ENCODE results near the gene NUDT4. TPM values are rescaled to one million over a fixed set of nuclear protein-coding genes. Genes with fewer than 3 reads are reported as not detected.
A peak's percentile ranks its signal among the peaks of the same experiment; 100 is the strongest.

The NUDT4 gene
- polyA plus RNA-seq, 2 of the 4 experiments (the other 2 are of a cell fraction): 19.6 to 41.0 TPM

DNA sequence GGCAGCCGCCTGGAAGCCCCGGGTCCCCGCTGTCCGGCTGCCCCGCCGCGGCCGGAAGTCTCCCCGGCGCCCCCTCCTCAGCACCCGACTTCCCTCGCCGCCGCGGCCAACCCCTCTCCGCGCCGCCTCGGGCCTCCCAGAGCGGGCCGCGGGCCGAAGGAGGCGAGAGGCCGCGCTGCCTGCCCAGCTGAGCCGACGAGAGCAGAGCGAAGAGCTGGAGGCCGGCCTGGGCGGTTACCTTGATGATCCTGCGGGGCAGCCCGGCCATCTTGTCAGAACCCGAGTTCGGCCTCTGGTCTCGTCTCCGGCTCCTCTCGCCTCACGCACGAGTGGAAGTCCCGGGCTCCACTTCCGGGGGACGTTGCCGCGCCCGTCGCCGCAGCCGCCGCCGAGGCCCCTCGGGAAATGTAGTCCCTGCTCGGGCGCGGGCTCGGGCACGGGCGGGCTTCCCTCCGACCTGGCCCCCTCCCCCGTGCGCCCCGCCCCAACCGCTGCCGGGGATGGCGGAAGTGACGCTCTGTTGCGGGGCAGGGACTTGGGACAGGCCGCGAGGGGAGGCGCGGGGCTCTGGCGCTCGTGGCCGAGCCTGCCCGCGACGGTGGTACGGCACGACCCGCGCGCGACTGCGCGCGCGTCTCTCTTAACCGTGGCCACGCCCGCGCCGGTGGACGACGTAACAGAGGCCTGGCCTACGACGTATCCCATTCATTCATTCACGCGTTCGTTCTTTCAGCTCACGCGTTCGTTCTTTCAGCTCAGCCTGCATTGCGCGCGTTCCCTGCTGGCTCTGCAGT, 64.1 kb downstream of the NUDT4 start, which contains the start of gene UBE2N (continued):
- TF ChIP-seq, protein P1, sequence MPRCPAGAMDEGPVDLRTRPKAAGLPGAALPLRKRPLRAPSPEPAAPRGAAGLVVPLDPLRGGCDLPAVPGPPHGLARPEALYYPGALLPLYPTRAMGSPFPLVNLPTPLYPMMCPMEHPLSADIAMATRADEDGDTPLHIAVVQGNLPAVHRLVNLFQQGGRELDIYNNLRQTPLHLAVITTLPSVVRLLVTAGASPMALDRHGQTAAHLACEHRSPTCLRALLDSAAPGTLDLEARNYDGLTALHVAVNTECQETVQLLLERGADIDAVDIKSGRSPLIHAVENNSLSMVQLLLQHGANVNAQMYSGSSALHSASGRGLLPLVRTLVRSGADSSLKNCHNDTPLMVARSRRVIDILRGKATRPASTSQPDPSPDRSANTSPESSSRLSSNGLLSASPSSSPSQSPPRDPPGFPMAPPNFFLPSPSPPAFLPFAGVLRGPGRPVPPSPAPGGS (IDR thresholded peaks at IDR 0.05): peak; percentile 78; the same call in 2 of the 3 replicates
- TF ChIP-seq, protein P2, sequence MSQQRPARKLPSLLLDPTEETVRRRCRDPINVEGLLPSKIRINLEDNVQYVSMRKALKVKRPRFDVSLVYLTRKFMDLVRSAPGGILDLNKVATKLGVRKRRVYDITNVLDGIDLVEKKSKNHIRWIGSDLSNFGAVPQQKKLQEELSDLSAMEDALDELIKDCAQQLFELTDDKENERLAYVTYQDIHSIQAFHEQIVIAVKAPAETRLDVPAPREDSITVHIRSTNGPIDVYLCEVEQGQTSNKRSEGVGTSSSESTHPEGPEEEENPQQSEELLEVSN (IDR thresholded peaks at IDR 0.05; ENCODE audit: borderline replicate concordance, low read depth): peak; percentile 83
- TF ChIP-seq KDM1A (IDR thresholded peaks at IDR 0.05; ENCODE audit: low read depth): no peak
- TF ChIP-seq HOXB5 (CRISPR knock-in tag; IDR thresholded peaks at IDR 0.05): no peak
- no peak for TF ChIP-seq RCOR1 (IDR thresholded peaks at IDR 0.05; ENCODE audit: low read depth, low read length)
- TF ChIP-seq RNF2 (IDR thresholded peaks at IDR 0.05; ENCODE audit: borderline replicate concordance, low read depth): no peak
- peak; percentile 79 for TF ChIP-seq POLR2A (IDR thresholded peaks at IDR 0.05; ENCODE audit: low read length)
- peak; percentile 66 for TF ChIP-seq CHD2 (IDR thresholded peaks at IDR 0.05; ENCODE audit: low read length, partially characterized antibody)
- no peak for TF ChIP-seq FOSL2 (IDR thresholded peaks at IDR 0.05)
- TF ChIP-seq FOSL2 (CRISPR knock-in tag; IDR thresholded peaks at IDR 0.05): no peak
- TF ChIP-seq, protein P3, sequence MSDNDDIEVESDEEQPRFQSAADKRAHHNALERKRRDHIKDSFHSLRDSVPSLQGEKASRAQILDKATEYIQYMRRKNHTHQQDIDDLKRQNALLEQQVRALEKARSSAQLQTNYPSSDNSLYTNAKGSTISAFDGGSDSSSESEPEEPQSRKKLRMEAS (IDR thresholded peaks at IDR 0.05): peak; percentile 92
- 0 out of 2 replicates have a peak, but pooled peaks have one; percentile 6 for TF ChIP-seq TFCP2L1 (CRISPR knock-in tag; IDR thresholded peaks at IDR 0.05)
- no peak for TF ChIP-seq FOXS1 (CRISPR knock-in tag; IDR thresholded peaks at IDR 0.05)
- no peak for TF ChIP-seq FOSB (CRISPR knock-in tag; IDR thresholded peaks at IDR 0.05)
- TF ChIP-seq PHF8 (IDR thresholded peaks at IDR 0.05; ENCODE audit: borderline replicate concordance, low read depth): peak; percentile 92
- TF ChIP-seq ZNF302 (CRISPR knock-in tag; IDR thresholded peaks at IDR 0.05): no peak
- TF ChIP-seq, protein P4, sequence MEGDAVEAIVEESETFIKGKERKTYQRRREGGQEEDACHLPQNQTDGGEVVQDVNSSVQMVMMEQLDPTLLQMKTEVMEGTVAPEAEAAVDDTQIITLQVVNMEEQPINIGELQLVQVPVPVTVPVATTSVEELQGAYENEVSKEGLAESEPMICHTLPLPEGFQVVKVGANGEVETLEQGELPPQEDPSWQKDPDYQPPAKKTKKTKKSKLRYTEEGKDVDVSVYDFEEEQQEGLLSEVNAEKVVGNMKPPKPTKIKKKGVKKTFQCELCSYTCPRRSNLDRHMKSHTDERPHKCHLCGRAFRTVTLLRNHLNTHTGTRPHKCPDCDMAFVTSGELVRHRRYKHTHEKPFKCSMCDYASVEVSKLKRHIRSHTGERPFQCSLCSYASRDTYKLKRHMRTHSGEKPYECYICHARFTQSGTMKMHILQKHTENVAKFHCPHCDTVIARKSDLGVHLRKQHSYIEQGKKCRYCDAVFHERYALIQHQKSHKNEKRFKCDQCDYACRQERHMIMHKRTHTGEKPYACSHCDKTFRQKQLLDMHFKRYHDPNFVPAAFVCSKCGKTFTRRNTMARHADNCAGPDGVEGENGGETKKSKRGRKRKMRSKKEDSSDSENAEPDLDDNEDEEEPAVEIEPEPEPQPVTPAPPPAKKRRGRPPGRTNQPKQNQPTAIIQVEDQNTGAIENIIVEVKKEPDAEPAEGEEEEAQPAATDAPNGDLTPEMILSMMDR (IDR thresholded peaks at IDR 0.05): no peak
- TF ChIP-seq HOXB13 (CRISPR knock-in tag; IDR thresholded peaks at IDR 0.05; ENCODE audit: low read depth): no peak
- no peak for TF ChIP-seq CEBPB (IDR thresholded peaks at IDR 0.05)
- TF ChIP-seq, protein P5, sequence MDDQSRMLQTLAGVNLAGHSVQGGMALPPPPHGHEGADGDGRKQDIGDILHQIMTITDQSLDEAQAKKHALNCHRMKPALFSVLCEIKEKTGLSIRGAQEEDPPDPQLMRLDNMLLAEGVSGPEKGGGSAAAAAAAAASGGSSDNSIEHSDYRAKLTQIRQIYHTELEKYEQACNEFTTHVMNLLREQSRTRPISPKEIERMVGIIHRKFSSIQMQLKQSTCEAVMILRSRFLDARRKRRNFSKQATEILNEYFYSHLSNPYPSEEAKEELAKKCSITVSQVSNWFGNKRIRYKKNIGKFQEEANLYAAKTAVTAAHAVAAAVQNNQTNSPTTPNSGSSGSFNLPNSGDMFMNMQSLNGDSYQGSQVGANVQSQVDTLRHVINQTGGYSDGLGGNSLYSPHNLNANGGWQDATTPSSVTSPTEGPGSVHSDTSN (IDR thresholded peaks at IDR 0.05): no peak
- no peak for TF ChIP-seq MAFK (IDR thresholded peaks at IDR 0.05; ENCODE audit: partially characterized antibody)
- no peak for TF ChIP-seq HOXA7 (CRISPR knock-in tag; IDR thresholded peaks at IDR 0.05)
- no peak for TF ChIP-seq ZFP36 (IDR thresholded peaks at IDR 0.05; ENCODE audit: borderline replicate concordance, partially characterized antibody)
- TF ChIP-seq HDAC2 (IDR thresholded peaks at IDR 0.05): no peak
- no peak for TF ChIP-seq JUNB (IDR thresholded peaks at IDR 0.05)
- TF ChIP-seq, protein P6, sequence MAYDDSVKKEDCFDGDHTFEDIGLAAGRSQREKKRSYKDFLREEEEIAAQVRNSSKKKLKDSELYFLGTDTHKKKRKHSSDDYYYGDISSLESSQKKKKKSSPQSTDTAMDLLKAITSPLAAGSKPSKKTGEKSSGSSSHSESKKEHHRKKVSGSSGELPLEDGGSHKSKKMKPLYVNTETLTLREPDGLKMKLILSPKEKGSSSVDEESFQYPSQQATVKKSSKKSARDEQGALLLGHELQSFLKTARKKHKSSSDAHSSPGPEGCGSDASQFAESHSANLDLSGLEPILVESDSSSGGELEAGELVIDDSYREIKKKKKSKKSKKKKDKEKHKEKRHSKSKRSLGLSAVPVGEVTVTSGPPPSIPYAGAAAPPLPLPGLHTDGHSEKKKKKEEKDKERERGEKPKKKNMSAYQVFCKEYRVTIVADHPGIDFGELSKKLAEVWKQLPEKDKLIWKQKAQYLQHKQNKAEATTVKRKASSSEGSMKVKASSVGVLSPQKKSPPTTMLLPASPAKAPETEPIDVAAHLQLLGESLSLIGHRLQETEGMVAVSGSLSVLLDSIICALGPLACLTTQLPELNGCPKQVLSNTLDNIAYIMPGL (CRISPR knock-in tag; IDR thresholded peaks at IDR 0.05; ENCODE audit: borderline replicate concordance): no peak
- no peak for TF ChIP-seq ESRRA (IDR thresholded peaks at IDR 0.05; ENCODE audit: borderline replicate concordance, low read length)
- TF ChIP-seq EHF (CRISPR knock-in tag; IDR thresholded peaks at IDR 0.05): no peak
- peak; percentile 50 to 82 for TF ChIP-seq JUN (IDR thresholded peaks at IDR 0.05)
- no peak for TF ChIP-seq RARB (CRISPR knock-in tag; IDR thresholded peaks at IDR 0.05)
- TF ChIP-seq ZSCAN20 (CRISPR knock-in tag; IDR thresholded peaks at IDR 0.05): 0 out of 2 replicates have a peak, but pooled peaks have one; percentile 29
- peak; percentile 58; the same call in 1 of the 2 replicates for TF ChIP-seq KDM5A (IDR thresholded peaks at IDR 0.05)
